LNCaP clone FGC (cell line): ENCODE results near the gene AHDC1.
"Not testable (repeated sequence)": the region's sequence is repeated elsewhere in the genome, so short reads cannot be mapped to it uniquely, and the experiment has no call there.

Experiments
- DNase-seq: peaks from one replicate; pipeline ENCODE4 v3.0.0-alpha.2; 2011; ENCODE audit warnings: low read depth
- H3K4me3 ChIP-seq: 2 replicates; pipeline ENCODE4 v1.5.1; 2011; ENCODE audit warnings: mild to moderate bottlenecking, low read depth, low read length, control low read depth
- CTCF ChIP-seq: IDR thresholded peaks from 2 replicates; pipeline ENCODE4 v1.5.1; 2012; ENCODE audit warnings: mild to moderate bottlenecking; ENCODE audit not compliant: control insufficient read depth, insufficient read depth; ENCODE audit errors: extremely low read depth

The AHDC1 gene

GRCh38 chr1:27503033-27503432 is 100.9 kb downstream of the AHDC1 start:
- no peak for TF ChIP-seq CTCF
- H3K4me3 ChIP-seq, result no peak overlapping the region
- no peak for DNase-seq

DNA sequence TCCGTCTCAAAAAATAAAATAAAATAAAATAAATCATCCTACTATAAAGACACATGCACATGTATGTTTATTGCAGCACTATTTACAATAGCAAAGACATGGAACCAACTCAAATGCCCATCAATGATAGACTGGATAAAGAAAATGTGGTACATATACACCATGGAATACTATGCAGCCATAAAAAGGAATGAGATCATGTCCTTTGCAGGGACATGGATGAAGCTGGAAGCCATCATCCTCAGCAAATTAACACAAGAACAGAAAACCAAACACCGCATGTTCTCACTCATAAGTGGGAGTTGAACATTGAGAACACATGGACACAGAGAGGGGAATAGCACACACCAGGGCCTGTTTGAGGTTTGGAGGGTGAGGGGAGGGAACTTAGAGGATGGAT is 102.8 kb downstream of the AHDC1 start:
- not testable (repeated sequence) for H3K4me3 ChIP-seq, DNase-seq

DNA sequence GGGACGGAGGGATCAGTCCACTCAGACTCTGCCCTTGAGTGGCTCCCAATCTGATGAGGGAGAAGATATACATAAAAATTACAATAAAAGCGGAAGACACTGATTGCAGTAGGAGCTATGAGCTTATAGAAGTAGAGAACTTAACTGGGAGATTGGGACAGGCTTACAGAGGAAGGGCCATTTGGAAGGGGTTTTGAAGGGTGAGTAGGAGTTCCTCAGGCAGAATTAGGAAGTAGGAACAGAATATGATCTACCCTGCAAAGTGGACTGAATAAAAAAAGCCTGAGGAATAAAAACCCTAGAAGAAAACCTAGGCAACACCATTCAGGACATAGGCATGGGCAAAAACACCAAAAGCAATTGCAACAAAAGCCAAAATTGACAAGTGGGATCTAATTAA is 104.8 kb downstream of the AHDC1 start:
- DNase-seq, result no peak
- no peak for TF ChIP-seq CTCF
- no peak overlapping the region for H3K4me3 ChIP-seq

DNA sequence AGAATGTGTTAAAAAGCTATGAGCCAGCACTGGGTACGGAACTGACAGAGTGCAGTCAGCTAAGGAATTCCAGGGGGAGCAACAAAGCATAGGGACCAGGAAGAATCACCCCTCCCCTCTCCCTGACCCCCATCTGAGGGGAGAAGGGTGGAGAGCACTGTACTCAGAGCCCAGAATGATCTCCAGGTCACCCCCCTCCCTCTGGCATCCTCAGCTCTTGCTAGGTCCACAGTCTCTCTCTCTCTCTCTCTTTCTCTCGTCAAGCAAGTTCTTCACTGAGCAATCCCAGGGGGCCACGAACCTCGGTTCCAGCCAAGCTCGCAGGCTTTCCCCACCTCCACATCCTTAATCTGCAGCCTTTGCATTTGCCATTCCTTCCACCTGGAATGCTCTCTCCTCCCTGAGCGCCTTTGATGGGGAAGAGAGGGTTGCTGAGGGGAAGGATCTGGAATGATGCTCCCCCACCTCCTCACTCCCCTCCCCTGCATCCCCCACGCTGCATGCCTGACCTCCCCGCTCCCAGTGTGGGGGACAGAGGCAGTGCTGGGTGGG is 107.3 kb downstream of the AHDC1 start:
- no peak for DNase-seq
- no peak overlapping the region for H3K4me3 ChIP-seq
- no peak for TF ChIP-seq CTCF

DNA sequence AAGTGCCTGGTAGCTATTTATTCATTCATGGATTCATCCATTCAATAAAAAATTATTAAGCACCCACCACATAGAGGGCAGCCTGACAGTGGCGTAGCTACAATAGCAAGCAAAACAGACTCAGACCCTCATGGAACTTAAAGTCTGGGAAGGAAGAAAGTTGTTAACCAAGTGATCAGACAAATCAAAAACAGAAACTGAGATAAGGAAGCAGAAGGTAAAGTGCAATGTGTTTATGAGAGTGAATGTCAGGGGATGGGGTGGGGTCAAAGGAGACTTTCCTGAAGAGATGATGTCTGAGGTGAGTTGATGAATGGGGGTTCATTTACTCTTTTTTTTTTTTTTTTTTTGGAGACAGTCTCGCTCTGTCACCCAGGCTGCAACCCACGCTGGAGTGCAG is 111.1 kb downstream of the AHDC1 start:
- no peak for DNase-seq
- TF ChIP-seq CTCF, result no peak
- H3K4me3 ChIP-seq, result no peak overlapping the region

- no peak for TF ChIP-seq CTCF
- DNase-seq, result no peak
- no peak overlapping the region for H3K4me3 ChIP-seq
Observed at GRCh38 chr1:27491748-27492700, 111.9 kb downstream of the AHDC1 start.

- no peak for TF ChIP-seq CTCF
- DNase-seq, result peak; percentile 87
- H3K4me3 ChIP-seq, result peak within 1 kb of the TSS; percentile 98
Observed at GRCh38 chr1:27489973-27490741, 113.8 kb downstream of the AHDC1 start, which contains the start of gene WASF2. TSS of gene WASF2 (minus strand) at chr1:27490167. CDS start at chr1:27428890, 61,277 bp downstream.
